ENCODE measurements around the gene THOC3.
"Not testable (repeated sequence)": the region's sequence is repeated elsewhere in the genome, so short reads cannot be mapped to it uniquely, and the experiment has no call there.

DNA sequence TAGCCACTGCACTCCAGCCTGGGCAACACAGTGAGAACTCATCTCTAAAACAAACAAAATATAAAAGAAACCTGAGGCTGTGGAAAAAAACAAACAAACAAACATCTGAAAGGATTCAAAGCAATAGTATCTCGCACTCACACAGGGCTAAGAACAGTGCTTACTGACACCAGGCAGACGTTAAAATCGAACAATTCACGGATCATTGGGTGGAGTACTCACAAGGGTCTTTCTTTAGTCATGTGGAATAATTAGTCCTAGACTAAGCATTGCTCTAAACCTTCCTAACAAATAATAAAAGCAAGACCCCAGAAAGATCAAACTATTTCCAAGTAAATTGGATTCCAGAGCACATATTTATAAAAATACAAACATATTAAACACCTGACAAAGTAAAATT, 43.0 kb downstream of the THOC3 start:
- TF ChIP-seq, protein P1, sequence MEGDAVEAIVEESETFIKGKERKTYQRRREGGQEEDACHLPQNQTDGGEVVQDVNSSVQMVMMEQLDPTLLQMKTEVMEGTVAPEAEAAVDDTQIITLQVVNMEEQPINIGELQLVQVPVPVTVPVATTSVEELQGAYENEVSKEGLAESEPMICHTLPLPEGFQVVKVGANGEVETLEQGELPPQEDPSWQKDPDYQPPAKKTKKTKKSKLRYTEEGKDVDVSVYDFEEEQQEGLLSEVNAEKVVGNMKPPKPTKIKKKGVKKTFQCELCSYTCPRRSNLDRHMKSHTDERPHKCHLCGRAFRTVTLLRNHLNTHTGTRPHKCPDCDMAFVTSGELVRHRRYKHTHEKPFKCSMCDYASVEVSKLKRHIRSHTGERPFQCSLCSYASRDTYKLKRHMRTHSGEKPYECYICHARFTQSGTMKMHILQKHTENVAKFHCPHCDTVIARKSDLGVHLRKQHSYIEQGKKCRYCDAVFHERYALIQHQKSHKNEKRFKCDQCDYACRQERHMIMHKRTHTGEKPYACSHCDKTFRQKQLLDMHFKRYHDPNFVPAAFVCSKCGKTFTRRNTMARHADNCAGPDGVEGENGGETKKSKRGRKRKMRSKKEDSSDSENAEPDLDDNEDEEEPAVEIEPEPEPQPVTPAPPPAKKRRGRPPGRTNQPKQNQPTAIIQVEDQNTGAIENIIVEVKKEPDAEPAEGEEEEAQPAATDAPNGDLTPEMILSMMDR (IDR thresholded peaks at IDR 0.05; ENCODE audit: borderline replicate concordance, extremely low read depth, low read length, poor library complexity, severe bottlenecking): not testable (repeated sequence)
- not testable (repeated sequence) for TF ChIP-seq EZH2 (IDR thresholded peaks at IDR 0.05; ENCODE audit: borderline replicate concordance, low read depth, low read length, severe bottlenecking)
